Ishikawa (cell line): ENCODE results near the gene KRT36.

Source experiments
- CEBPB ChIP-seq: IDR thresholded peaks from 2 replicates; pipeline ENCODE4 v1.6.1; 2012
- CREB1 ChIP-seq: IDR thresholded peaks from 2 replicates; pipeline ENCODE4 v1.6.1; 2012; ENCODE audit warnings: low read depth
- EGR1 ChIP-seq: IDR thresholded peaks from 2 replicates; pipeline ENCODE4 v1.6.1; 2012
- EP300 ChIP-seq: IDR thresholded peaks from 2 replicates; pipeline ENCODE4 v1.6.1; 2012; ENCODE audit warnings: borderline replicate concordance
- FOXM1 ChIP-seq: IDR thresholded peaks from 2 replicates; pipeline ENCODE4 v1.6.1; 2012; ENCODE audit warnings: low read depth, borderline replicate concordance
- RAD21 ChIP-seq: IDR thresholded peaks from 2 replicates; pipeline ENCODE4 v1.6.1; 2012; ENCODE audit warnings: low read depth
- TAF1 ChIP-seq: IDR thresholded peaks from 2 replicates; pipeline ENCODE4 v1.6.1; 2012; ENCODE audit warnings: low read depth, mild to moderate bottlenecking
- TEAD4 ChIP-seq: IDR thresholded peaks from 2 replicates; pipeline ENCODE4 v1.6.1; 2012
- USF1 ChIP-seq: IDR thresholded peaks from 2 replicates; pipeline ENCODE4 v1.6.1; 2012
- YY1 ChIP-seq: IDR thresholded peaks from 2 replicates; pipeline ENCODE4 v1.6.1; 2012; ENCODE audit warnings: low read depth
- ZBTB7A ChIP-seq: IDR thresholded peaks from 2 replicates; pipeline ENCODE4 v1.6.1; 2012; ENCODE audit warnings: low read depth
- TF ChIP-seq, protein P1 (sequence below): IDR thresholded peaks from 2 replicates; pipeline ENCODE4 v1.6.1; 2012
- TF ChIP-seq, protein P2 (sequence below): IDR thresholded peaks from 2 replicates; pipeline ENCODE4 v1.6.1; 2012; ENCODE audit warnings: low read depth, mild to moderate bottlenecking

DNA sequence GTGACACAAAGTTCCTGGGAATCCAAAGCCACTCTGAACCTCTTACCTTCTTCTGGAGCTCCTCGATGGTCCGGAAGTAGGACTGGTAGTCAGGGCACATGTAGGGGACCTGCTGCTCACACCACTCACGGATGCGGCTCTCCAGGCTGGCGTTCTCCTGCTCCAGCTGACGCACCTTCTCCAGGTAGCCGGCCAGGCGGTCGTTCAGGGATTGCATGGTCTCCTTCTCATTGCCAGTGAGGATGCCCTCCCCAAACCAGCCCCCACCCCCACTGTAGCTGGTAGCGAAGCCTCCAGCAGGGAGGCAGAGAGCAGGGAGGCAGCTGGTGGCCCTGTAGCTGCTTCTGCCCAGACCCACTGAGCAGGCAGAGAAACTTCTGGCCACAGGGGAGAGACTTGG, 9.1 kb downstream of the KRT36 start:
- TF ChIP-seq, protein P1, sequence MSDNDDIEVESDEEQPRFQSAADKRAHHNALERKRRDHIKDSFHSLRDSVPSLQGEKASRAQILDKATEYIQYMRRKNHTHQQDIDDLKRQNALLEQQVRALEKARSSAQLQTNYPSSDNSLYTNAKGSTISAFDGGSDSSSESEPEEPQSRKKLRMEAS: no peak
- no peak for TF ChIP-seq EP300
- TF ChIP-seq ZBTB7A: no peak
- TF ChIP-seq CEBPB: no peak
- TF ChIP-seq, protein P2, sequence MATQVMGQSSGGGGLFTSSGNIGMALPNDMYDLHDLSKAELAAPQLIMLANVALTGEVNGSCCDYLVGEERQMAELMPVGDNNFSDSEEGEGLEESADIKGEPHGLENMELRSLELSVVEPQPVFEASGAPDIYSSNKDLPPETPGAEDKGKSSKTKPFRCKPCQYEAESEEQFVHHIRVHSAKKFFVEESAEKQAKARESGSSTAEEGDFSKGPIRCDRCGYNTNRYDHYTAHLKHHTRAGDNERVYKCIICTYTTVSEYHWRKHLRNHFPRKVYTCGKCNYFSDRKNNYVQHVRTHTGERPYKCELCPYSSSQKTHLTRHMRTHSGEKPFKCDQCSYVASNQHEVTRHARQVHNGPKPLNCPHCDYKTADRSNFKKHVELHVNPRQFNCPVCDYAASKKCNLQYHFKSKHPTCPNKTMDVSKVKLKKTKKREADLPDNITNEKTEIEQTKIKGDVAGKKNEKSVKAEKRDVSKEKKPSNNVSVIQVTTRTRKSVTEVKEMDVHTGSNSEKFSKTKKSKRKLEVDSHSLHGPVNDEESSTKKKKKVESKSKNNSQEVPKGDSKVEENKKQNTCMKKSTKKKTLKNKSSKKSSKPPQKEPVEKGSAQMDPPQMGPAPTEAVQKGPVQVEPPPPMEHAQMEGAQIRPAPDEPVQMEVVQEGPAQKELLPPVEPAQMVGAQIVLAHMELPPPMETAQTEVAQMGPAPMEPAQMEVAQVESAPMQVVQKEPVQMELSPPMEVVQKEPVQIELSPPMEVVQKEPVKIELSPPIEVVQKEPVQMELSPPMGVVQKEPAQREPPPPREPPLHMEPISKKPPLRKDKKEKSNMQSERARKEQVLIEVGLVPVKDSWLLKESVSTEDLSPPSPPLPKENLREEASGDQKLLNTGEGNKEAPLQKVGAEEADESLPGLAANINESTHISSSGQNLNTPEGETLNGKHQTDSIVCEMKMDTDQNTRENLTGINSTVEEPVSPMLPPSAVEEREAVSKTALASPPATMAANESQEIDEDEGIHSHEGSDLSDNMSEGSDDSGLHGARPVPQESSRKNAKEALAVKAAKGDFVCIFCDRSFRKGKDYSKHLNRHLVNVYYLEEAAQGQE: no peak
- no peak for TF ChIP-seq EGR1
- no peak for TF ChIP-seq FOXM1
- TF ChIP-seq TAF1: no peak
- no peak for TF ChIP-seq YY1
- TF ChIP-seq CREB1: no peak
- no peak for TF ChIP-seq RAD21
- no peak for TF ChIP-seq TEAD4
- TF ChIP-seq USF1: no peak
